ENCODE results near the gene ZNF649.
A peak's percentile ranks its signal among the peaks of the same experiment; 100 is the strongest.
"Not testable (repeated sequence)": the region's sequence is repeated elsewhere in the genome, so short reads cannot be mapped to it uniquely, and the experiment has no call there.

ZNF649 gene

GRCh38 chr19:51904331-51905165 is at the start of gene ZNF649:
Gene ZNF649, minus strand, starts transcription at chr19:51905017. Its CDS starts 4,910 bp downstream, at chr19:51900107.
- DNase-seq = peak; percentile 88

GRCh38 chr19:51948975-51949374 is 44.2 kb upstream of the ZNF649 start:
- no peak for DNase-seq

GRCh38 chr19:51946602-51947001 is 41.8 kb upstream of the ZNF649 start:
- no peak for DNase-seq

GRCh38 chr19:51944798-51945552 is 40.2 kb upstream of the ZNF649 start:
- no peak for DNase-seq

GRCh38 chr19:51938936-51939335 is 34.1 kb upstream of the ZNF649 start:
- DNase-seq = no peak

GRCh38 chr19:51931921-51932320 is 27.1 kb upstream of the ZNF649 start:
- DNase-seq = no peak

- DNase-seq = no peak
Measured at GRCh38 chr19:51927859-51928258, 23.0 kb upstream of the ZNF649 start.

GRCh38 chr19:51926784-51927741 is 22.2 kb upstream of the ZNF649 start, which contains the start of gene ZNF613:
Gene ZNF613, plus strand, starts transcription at chr19:51927472. Its CDS starts 8,749 bp downstream, at chr19:51936221.
- peak; percentile 94 for DNase-seq

GRCh38 chr19:51926426-51926783 is 21.6 kb upstream of the ZNF649 start:
- no peak for DNase-seq

- DNase-seq = no peak
Measured at GRCh38 chr19:51921949-51922348, 17.1 kb upstream of the ZNF649 start.

- no peak for DNase-seq
Measured at GRCh38 chr19:51919606-51920005, 14.8 kb upstream of the ZNF649 start.

- DNase-seq = no peak
Measured at GRCh38 chr19:51916167-51916566, 11.3 kb upstream of the ZNF649 start.

GRCh38 chr19:51915324-51915867 is 10.6 kb upstream of the ZNF649 start:
- no peak for DNase-seq

- DNase-seq = not testable (repeated sequence)
Measured at GRCh38 chr19:51907981-51908380, 3.2 kb upstream of the ZNF649 start.

- not testable (repeated sequence) for DNase-seq
Measured at GRCh38 chr19:51906108-51906507, 1.3 kb upstream of the ZNF649 start.

GRCh38 chr19:51905639-51906038 is 822 bp upstream of the ZNF649 start:
- not testable (repeated sequence) for DNase-seq

GRCh38 chr19:51905206-51905605 is 389 bp upstream of the ZNF649 start:
- DNase-seq = no peak

GRCh38 chr19:51903192-51903591 is 1.6 kb downstream of the ZNF649 start:
- DNase-seq = no peak

GRCh38 chr19:51901860-51902259 is 3.0 kb downstream of the ZNF649 start:
- no peak for DNase-seq

- DNase-seq = no peak
Measured at GRCh38 chr19:51891193-51891747, 13.5 kb downstream of the ZNF649 start.

- no peak for DNase-seq
Measured at GRCh38 chr19:51889934-51890333, 14.9 kb downstream of the ZNF649 start.

All from NCI-H1105 (cell line).